ENCODE results near the gene CD302. TPM values are rescaled to one million over a fixed set of nuclear protein-coding genes. Genes with fewer than 3 reads are reported as not detected.

CD302 gene
- total and polyA plus RNA-seq, 2 of the 4 experiments (the other 2 are of a cell fraction): 3.8 to 4.0 TPM

DNA sequence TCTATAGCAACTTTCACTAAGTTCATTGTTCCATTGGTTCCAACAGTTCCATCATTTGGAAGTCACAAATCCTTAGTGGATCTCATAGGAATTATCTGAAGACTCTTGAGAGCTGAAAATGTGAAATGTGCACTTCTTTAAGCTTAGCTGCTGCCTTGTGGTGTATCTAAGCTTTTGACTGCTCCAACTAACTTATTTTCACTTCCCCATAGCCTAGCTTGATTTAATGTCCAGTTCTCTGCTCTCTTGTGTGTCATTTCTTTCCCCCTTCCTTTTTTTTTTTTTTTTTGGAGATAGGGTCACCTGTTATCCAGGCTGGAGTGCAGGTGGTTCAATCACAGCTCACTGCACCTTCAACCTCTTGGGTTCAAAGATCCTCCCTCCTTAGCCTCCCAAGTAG lies 34.9 kb upstream of the CD302 start:
- in situ Hi-C loops (cut with MboI; ENCODE audit: low sequenced_read_pairs) (no loop called here), intact Hi-C loops (cut with micrococcal nuclease) (no loop called here), dilution Hi-C loops (cut with HindIII; ENCODE audit: low sequenced_read_pairs, unreplicated experiment) (no loop called here)
- ChIA-PET POLR2A (ENCODE audit: unreplicated experiment) (no interaction called here), CTCF (interaction anchor here (0.6 kb wide), 1 partner anchor 8 kb away, joined by 6 read pairs; no protein-coding TSS in a partner anchor)
- H3K23ac ChIP-seq (ENCODE audit: low read depth, low read length): no peak overlapping the region
- H3K4me2 ChIP-seq (ENCODE audit: low read depth, low read length): no peak overlapping the region
- H2BK5ac ChIP-seq (ENCODE audit: low read depth, low read length, poor library complexity, severe bottlenecking): no peak overlapping the region
- H3K4ac ChIP-seq (ENCODE audit: low read depth, low read length): no peak overlapping the region
- H2AFZ ChIP-seq (replicated peaks; ENCODE audit: low read length, poor library complexity): no peak overlapping the region
- no peaks in the 10 kb centered on the region for H3K36me3 ChIP-seq (ENCODE audit: control insufficient read depth, insufficient read depth, low read length)
- no peak overlapping the region for H4K5ac ChIP-seq (ENCODE audit: low read depth, low read length)
- no peaks in the 10 kb centered on the region for H3K9me1 ChIP-seq (ENCODE audit: insufficient read depth, low read length)
- no peak overlapping the region for H3K56ac ChIP-seq (ENCODE audit: extremely low read depth, insufficient read depth, low read length)
- no peak overlapping the region for H3K18ac ChIP-seq (ENCODE audit: low read depth, low read length)
- H2AK5ac ChIP-seq (ENCODE audit: low read depth, low read length): no peak overlapping the region
- H3K4me3 ChIP-seq (ENCODE audit: insufficient read depth, low read depth, low read length): no peak overlapping the region
- H3K27me3 ChIP-seq (ENCODE audit: control insufficient read depth, insufficient read depth, low read length): peaks cover 10% of the 10 kb centered on the region
- H3K27ac ChIP-seq (ENCODE audit: insufficient read depth, low read length): no peak overlapping the region
- H3K14ac ChIP-seq (replicated peaks; ENCODE audit: low read depth, low read length): no peak overlapping the region
- no peak overlapping the region for H4K8ac ChIP-seq (ENCODE audit: low read depth in 2 of 2, low read length in 2 of 2)
- H3K9me3 ChIP-seq (ENCODE audit: control insufficient read depth, insufficient read depth, low read length): no peaks in the 10 kb centered on the region
- no peak overlapping the region for H2BK15ac ChIP-seq (ENCODE audit: low read depth, low read length)
- H3K9ac ChIP-seq (ENCODE audit: low read depth, low read length): no peak overlapping the region
- TF ChIP-seq MAFK (IDR thresholded peaks at IDR 0.05; ENCODE audit: low read depth, low read length): no peak
- TF ChIP-seq RAD21 (IDR thresholded peaks at IDR 0.05; ENCODE audit: low read length): no peak
- no peak for TF ChIP-seq BHLHE40 (IDR thresholded peaks at IDR 0.05; ENCODE audit: low read depth, low read length)
- TF ChIP-seq, protein P1, sequence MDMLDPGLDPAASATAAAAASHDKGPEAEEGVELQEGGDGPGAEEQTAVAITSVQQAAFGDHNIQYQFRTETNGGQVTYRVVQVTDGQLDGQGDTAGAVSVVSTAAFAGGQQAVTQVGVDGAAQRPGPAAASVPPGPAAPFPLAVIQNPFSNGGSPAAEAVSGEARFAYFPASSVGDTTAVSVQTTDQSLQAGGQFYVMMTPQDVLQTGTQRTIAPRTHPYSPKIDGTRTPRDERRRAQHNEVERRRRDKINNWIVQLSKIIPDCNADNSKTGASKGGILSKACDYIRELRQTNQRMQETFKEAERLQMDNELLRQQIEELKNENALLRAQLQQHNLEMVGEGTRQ (IDR thresholded peaks at IDR 0.05; ENCODE audit: low read depth, low read length): no peak
- TF ChIP-seq MXI1 (IDR thresholded peaks at IDR 0.05; ENCODE audit: borderline replicate concordance, low read depth, low read length): no peak
- TF ChIP-seq, protein P2, sequence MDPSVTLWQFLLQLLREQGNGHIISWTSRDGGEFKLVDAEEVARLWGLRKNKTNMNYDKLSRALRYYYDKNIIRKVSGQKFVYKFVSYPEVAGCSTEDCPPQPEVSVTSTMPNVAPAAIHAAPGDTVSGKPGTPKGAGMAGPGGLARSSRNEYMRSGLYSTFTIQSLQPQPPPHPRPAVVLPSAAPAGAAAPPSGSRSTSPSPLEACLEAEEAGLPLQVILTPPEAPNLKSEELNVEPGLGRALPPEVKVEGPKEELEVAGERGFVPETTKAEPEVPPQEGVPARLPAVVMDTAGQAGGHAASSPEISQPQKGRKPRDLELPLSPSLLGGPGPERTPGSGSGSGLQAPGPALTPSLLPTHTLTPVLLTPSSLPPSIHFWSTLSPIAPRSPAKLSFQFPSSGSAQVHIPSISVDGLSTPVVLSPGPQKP (IDR thresholded peaks at IDR 0.05; ENCODE audit: borderline replicate concordance, low read depth, low read length): no peak
- TF ChIP-seq POLR2A (IDR thresholded peaks at IDR 0.05; ENCODE audit: low read depth, low read length): no peak
- no peak for TF ChIP-seq FOS (IDR thresholded peaks at IDR 0.05; ENCODE audit: low read depth, low read length)
- TF ChIP-seq SMC3 (IDR thresholded peaks at IDR 0.05; ENCODE audit: low read depth, low read length): no peak
- TF ChIP-seq CHD1 (IDR thresholded peaks at IDR 0.05; ENCODE audit: low read depth, low read length): no peak
- TF ChIP-seq MAZ (IDR thresholded peaks at IDR 0.05; ENCODE audit: borderline replicate concordance, low read depth, low read length): no peak
- TF ChIP-seq, protein P3, sequence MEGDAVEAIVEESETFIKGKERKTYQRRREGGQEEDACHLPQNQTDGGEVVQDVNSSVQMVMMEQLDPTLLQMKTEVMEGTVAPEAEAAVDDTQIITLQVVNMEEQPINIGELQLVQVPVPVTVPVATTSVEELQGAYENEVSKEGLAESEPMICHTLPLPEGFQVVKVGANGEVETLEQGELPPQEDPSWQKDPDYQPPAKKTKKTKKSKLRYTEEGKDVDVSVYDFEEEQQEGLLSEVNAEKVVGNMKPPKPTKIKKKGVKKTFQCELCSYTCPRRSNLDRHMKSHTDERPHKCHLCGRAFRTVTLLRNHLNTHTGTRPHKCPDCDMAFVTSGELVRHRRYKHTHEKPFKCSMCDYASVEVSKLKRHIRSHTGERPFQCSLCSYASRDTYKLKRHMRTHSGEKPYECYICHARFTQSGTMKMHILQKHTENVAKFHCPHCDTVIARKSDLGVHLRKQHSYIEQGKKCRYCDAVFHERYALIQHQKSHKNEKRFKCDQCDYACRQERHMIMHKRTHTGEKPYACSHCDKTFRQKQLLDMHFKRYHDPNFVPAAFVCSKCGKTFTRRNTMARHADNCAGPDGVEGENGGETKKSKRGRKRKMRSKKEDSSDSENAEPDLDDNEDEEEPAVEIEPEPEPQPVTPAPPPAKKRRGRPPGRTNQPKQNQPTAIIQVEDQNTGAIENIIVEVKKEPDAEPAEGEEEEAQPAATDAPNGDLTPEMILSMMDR (conservative IDR thresholded peaks at IDR 0.05; ENCODE audit: low read depth, low read length): no peak
- no peak for TF ChIP-seq RFX5 (IDR thresholded peaks at IDR 0.05; ENCODE audit: low read depth, low read length)
- TF ChIP-seq CEBPB (IDR thresholded peaks at IDR 0.05; ENCODE audit: low read depth, low read length): no peak
- no peak for TF ChIP-seq NFE2L2 (IDR thresholded peaks at IDR 0.05; ENCODE audit: low read depth, low read length)
- TF ChIP-seq RCOR1 (IDR thresholded peaks at IDR 0.05; ENCODE audit: insufficient replicate concordance, low read length): no peak
- H4K20me1 ChIP-seq (ENCODE audit: insufficient read depth, low read length): no peaks in the 10 kb centered on the region
- no peak overlapping the region for H2AK9ac ChIP-seq (replicated peaks; ENCODE audit: low read depth, low read length, poor library complexity)
- no peak overlapping the region for H2BK120ac ChIP-seq (ENCODE audit: low read depth, low read length)
- DNase-seq (no peak), ATAC-seq (ENCODE audit: low read depth) (no peak)
- H3K4me1 ChIP-seq (ENCODE audit: control insufficient read depth, insufficient read depth, low read length): no peaks in the 10 kb centered on the region
- no TSS peak for BruUV-seq (replicated peaks)
- H3K79me1 ChIP-seq (ENCODE audit: low read depth in 1 of 2, low read length in 2 of 2): no peaks in the 10 kb centered on the region
- no peak overlapping the region for H2BK20ac ChIP-seq (ENCODE audit: low read depth, low read length)
- H4K91ac ChIP-seq (ENCODE audit: insufficient read depth, low read depth, low read length): no peak overlapping the region
